Lung (tissue), 12 donors: Measurements from ENCODE around the gene TMEM116. TPM values are rescaled to one million over a fixed set of nuclear protein-coding genes. Genes with fewer than 3 reads are reported as not detected.

Experiments used
- ATAC-seq: fragments of 200-7000 bp; cut with Tn5 transposase; one replicate; pipeline ENCODE4 v1.9.1; 2020; ENCODE audit warnings: moderate number of reproducible peaks; ENCODE audit not compliant: insufficient read depth, low FRiP score
- DNase-seq, 3 donors: peaks; one replicate each; pipeline ENCODE4 v3.0.0-alpha.2; 2013 to 2017
- H3K27ac ChIP-seq, 2 donors: one replicate each; pipeline ENCODE4 v1.5.1; 2013; ENCODE audit warnings: mild to moderate bottlenecking in 2 of 2, moderate library complexity in 2 of 2, control low read depth in 1 of 2, inconsistent platforms in 1 of 2, low read depth in 1 of 2, low read length in 1 of 2
- H3K27me3 ChIP-seq, 3 donors: one replicate each; pipeline ENCODE4 v1.5.1; 2013; ENCODE audit warnings: low read length in 2 of 3; ENCODE audit not compliant: control insufficient read depth in 3 of 3, insufficient read depth in 3 of 3
- H3K36me3 ChIP-seq, 4 donors: one replicate each; pipeline ENCODE4 v1.5.1; 2013; ENCODE audit warnings: low read length in 4 of 4, mild to moderate bottlenecking in 1 of 4, moderate library complexity in 1 of 4; ENCODE audit not compliant: control insufficient read depth in 4 of 4, insufficient read depth in 4 of 4
- H3K4me1 ChIP-seq, 5 donors: one replicate each; pipeline ENCODE4 v1.5.1; 2013; ENCODE audit warnings: low read length in 5 of 5, mild to moderate bottlenecking in 2 of 5, moderate library complexity in 1 of 5; ENCODE audit not compliant: control insufficient read depth in 5 of 5, insufficient read depth in 5 of 5
- H3K4me3 ChIP-seq: one replicate; pipeline ENCODE4 v1.5.1; 2013; ENCODE audit warnings: mild to moderate bottlenecking, control low read depth, moderate library complexity
- H3K9ac ChIP-seq, 2 donors: one replicate each; pipeline ENCODE4 v1.5.1; 2013; ENCODE audit warnings: low read length in 2 of 2, control low read depth in 1 of 2; ENCODE audit not compliant: insufficient read depth in 1 of 2
- H3K9me3 ChIP-seq, 4 donors: one replicate each; pipeline ENCODE4 v1.5.1; 2013; ENCODE audit warnings: low read length in 3 of 4, mild to moderate bottlenecking in 1 of 4, moderate library complexity in 1 of 4; ENCODE audit not compliant: control insufficient read depth in 4 of 4, insufficient read depth in 3 of 4
- WGBS, 2 donors: extraction: QIAGEN DNeasy Blood & Tissue Kit; methylation state at CpG; one replicate each; pipeline ENCODE4 v1.1.7; 2013; 5-methylcytosine and 5-hydroxymethylcytosine counted together
- polyA plus RNA-seq, 2 donors: library from polyadenylated mRNA; stranded (reverse); fragments of 200-250 nt; gene quantifications; one replicate each; pipeline ENCODE4 v1.2.1, GENCODE V29; 2013
- total RNA-seq, 2 donors: library from RNA; depleted of rRNA in 1 of 2; stranded (reverse); fragments of >200 nt in 1 of 2; gene quantifications; one replicate each; pipeline ENCODE4 v1.2.1, GENCODE V29; 2014 to 2021
- TF ChIP-seq, protein P1 (sequence below): IDR thresholded peaks from 2 replicates; pipeline ENCODE4 v1.5.1; 2012; ENCODE audit warnings: mild to moderate bottlenecking; ENCODE audit errors: control extremely low read depth, extremely low read depth
- donor health status: control.
- donor health status: control.
- donor health status: Bipolar disorder and iron deficiency.
- donor health status: healthy.
- donor health status: DM: yes; HTN: yes; CAD: no.

The TMEM116 gene
- total and polyA plus RNA-seq, 4 donors: 10.5 to 40.1 (median 14.6) TPM

GRCh38 chr12:112023759-112024396 lies 10.9 kb upstream of the TMEM116 start:
- WGBS, 2 donors: 80 to 94% methylated on average over 4 of the region's 4 CpGs
- ATAC-seq: no peak
- Histone ChIP-seq H3K36me3 (peaks cover 21 to 43% (median 24%) of the 10 kb centered on the region in 4 donors), H3K27me3 (no peaks in the 10 kb centered on the region), H3K9ac (no peak overlapping the region), H3K4me1 (no peaks in the 10 kb centered on the region), H3K9me3 (no peaks in the 10 kb centered on the region), H3K27ac (no peak overlapping the region), H3K4me3 (no peak overlapping the region)
- TF ChIP-seq, protein P1, sequence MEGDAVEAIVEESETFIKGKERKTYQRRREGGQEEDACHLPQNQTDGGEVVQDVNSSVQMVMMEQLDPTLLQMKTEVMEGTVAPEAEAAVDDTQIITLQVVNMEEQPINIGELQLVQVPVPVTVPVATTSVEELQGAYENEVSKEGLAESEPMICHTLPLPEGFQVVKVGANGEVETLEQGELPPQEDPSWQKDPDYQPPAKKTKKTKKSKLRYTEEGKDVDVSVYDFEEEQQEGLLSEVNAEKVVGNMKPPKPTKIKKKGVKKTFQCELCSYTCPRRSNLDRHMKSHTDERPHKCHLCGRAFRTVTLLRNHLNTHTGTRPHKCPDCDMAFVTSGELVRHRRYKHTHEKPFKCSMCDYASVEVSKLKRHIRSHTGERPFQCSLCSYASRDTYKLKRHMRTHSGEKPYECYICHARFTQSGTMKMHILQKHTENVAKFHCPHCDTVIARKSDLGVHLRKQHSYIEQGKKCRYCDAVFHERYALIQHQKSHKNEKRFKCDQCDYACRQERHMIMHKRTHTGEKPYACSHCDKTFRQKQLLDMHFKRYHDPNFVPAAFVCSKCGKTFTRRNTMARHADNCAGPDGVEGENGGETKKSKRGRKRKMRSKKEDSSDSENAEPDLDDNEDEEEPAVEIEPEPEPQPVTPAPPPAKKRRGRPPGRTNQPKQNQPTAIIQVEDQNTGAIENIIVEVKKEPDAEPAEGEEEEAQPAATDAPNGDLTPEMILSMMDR: no peak
- DNase-seq: no peak

- H3K36me3 ChIP-seq: peaks cover 19 to 45% (median 23%) of the 10 kb centered on the region in 4 donors
- no peak for ATAC-seq
- H3K9me3 ChIP-seq: no peaks in the 10 kb centered on the region
- no peak overlapping the region for H3K4me3 ChIP-seq
- 80 to 90% methylated on average over 11 of the region's 11 CpGs for WGBS, 2 donors
- TF ChIP-seq, protein P1: no peak
- no peak overlapping the region for H3K27ac ChIP-seq
- H3K9ac ChIP-seq: no peak overlapping the region
- no peak for DNase-seq
- no peaks in the 10 kb centered on the region for H3K4me1 ChIP-seq
- no peaks in the 10 kb centered on the region for H3K27me3 ChIP-seq
Measured at GRCh38 chr12:112022241-112023016, 9.5 kb upstream of the TMEM116 start.

DNA sequence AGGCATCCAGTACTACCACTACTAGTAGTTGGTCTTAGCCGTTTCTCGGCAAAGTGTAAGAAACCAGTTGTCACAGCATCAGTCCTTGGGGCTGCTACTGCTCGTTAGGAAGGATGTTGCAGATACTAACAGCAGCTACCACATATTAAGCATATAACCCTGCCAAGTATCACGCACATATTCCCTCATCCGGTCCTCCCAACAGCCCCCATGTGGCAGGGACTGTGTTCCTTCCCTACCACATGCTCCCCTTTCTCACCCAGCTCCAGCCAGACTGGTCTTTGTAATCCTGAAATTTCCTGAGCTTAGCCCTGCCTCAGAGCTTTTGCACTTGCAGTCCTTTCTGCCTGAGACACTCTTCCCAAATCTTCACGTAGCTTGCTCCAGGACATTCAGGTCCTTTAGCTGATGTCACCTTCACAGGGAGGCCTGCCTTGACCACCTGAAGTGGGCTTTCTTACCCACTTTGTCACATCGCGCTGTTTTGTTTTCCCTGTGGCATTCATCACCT lies 8.0 kb upstream of the TMEM116 start:
- TF ChIP-seq, protein P1: no peak
- H3K27ac ChIP-seq: no peak overlapping the region
- H3K9ac ChIP-seq: no peak overlapping the region
- no peaks in the 10 kb centered on the region for H3K9me3 ChIP-seq
- no peak overlapping the region for H3K4me3 ChIP-seq
- DNase-seq (no peak), ATAC-seq (no peak)
- peaks cover 21 to 46% (median 24%) of the 10 kb centered on the region in 4 donors for H3K36me3 ChIP-seq
- WGBS, 2 donors: 90 to 91% methylated on average over 8 of the region's 8 CpGs
- no peaks in the 10 kb centered on the region for H3K27me3 ChIP-seq
- no peaks in the 10 kb centered on the region for H3K4me1 ChIP-seq
